ENCODE data around the gene MAPK13.

DNA sequence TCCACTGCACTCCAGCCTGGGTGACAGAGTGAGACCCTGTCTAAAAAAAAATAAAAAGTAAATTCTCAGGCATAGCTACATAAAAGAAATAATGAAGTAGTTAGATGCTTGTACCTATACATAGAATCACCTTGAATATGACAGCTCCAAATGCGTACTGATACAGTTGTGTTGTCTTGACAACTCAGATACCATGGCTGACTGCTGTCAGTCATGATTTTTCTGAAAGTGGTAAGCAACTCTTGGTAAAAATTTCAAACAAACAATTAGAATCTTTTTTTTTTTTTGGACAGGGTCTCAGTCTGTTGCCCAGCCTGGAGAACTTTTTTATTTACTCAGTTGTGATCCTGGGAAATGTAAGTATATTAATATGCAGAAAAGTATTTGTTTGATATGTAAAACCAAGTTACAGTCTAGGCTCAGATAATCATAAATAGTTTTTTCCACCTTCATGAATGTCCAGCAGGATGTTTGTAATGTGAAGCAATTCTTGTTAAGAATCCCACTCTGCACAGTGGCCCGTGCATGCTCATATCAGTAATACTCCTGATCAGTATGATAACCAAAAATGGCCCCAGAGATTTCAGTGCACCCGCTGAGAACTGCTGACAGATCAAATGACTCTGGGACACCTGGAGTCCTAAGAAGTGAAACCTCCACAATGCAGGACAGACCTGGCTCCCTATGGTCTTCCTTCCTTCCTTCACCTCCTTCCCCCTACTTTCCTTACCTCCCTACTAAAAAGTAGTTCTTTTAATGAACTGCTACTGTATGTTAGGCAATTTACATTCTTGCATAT, 14.0 kb upstream of the MAPK13 start:
- TF ChIP-seq EZH2 (IDR thresholded peaks at IDR 0.05; ENCODE audit: insufficient read depth, low read length) (no peak), CTCF (IDR thresholded peaks at IDR 0.05; ENCODE audit: insufficient read depth, low read depth, low read length) (no peak)
